ENCODE data around the gene SLC17A1. TPM values are rescaled to one million over a fixed set of nuclear protein-coding genes. Genes with fewer than 3 reads are reported as not detected.

SLC17A1 gene
- total and polyA plus RNA-seq, 2 donors (not counting 3 experiments of a cell fraction or from before 2014, with no cell fraction given) = not detected

GRCh38 chr6:25774120-25774715 lies 57.6 kb downstream of the SLC17A1 start:
- intact Hi-C loops (cut with micrococcal nuclease) (no loop called here), dilution Hi-C loops (cut with MboI; ENCODE audit: extremely low pct_ligation_motif_present, low sequenced_read_pairs) (no loop called here)
- Histone ChIP-seq H3K4me1 (ENCODE audit: control insufficient read depth, extremely low read depth, insufficient read depth, low read length) (no peaks in the 10 kb centered on the region), H3K9ac (replicated peaks; ENCODE audit: extremely low read depth, insufficient read depth, low read length) (no peak overlapping the region), H3K9me3 (replicated peaks; ENCODE audit: control insufficient read depth, insufficient read depth, low read length) (no peaks in the 10 kb centered on the region), H3K4me3 (replicated peaks in 1 of 3; ENCODE audit: insufficient read depth in 1 of 3, low read depth in 1 of 3, low read length in 3 of 3) (no peak overlapping the region), H4K20me1 (replicated peaks; ENCODE audit: control insufficient read depth, extremely low read depth, insufficient read depth, low read length) (no peaks in the 10 kb centered on the region), H3K36me3 (ENCODE audit: control insufficient read depth in 2 of 2, extremely low read depth in 1 of 2, insufficient read depth in 2 of 2, low read length in 2 of 2) (no peaks in the 10 kb centered on the region), H3K27me3 (ENCODE audit: control insufficient read depth in 2 of 2, insufficient read depth in 2 of 2, low read length in 2 of 2) (no peaks in the 10 kb centered on the region), H2AFZ (ENCODE audit: low read depth, low read length) (no peak overlapping the region), H3K79me2 (ENCODE audit: control insufficient read depth, insufficient read depth, low read length) (no peaks in the 10 kb centered on the region), H3K27ac (ENCODE audit: insufficient read depth, low read depth, low read length) (no peak overlapping the region), H3K9me1 (replicated peaks; ENCODE audit: control insufficient read depth, extremely low read depth, insufficient read depth, low read length) (no peaks in the 10 kb centered on the region), H3K4me2 (ENCODE audit: insufficient read depth, low read length) (no peak overlapping the region)
- DNase-seq (ENCODE audit: low read depth, low spot score) = no peak
- BruUV-seq (replicated peaks) = no TSS peak
- ChIA-PET CTCF (interaction anchor here (1.0 to 1.5 kb wide), 2 partner anchors 14 to 15 kb away, joined by 4 to 5 read pairs; no protein-coding TSS in a partner anchor), POLR2A (no interaction called here)
- TF ChIP-seq POLR2AphosphoS5 (IDR thresholded peaks at IDR 0.05; ENCODE audit: insufficient read depth, low read depth, low read length) (no peak), EZH2 (IDR thresholded peaks at IDR 0.05; ENCODE audit: borderline replicate concordance, low read depth, low read length, severe bottlenecking) (no peak), GATA2 (IDR thresholded peaks at IDR 0.05; ENCODE audit: insufficient read depth, insufficient read length, low read depth, low read length) (no peak), CTCF (IDR thresholded peaks at IDR 0.05; ENCODE audit: extremely low read depth in 1 of 2, insufficient read depth in 1 of 2, low read depth in 1 of 2, low read length in 2 of 2) (no peak), MAX (IDR thresholded peaks at IDR 0.05; ENCODE audit: insufficient read depth, insufficient read length) (no peak), MYC (IDR thresholded peaks at IDR 0.05; ENCODE audit: low read depth, low read length) (no peak), FOS (IDR thresholded peaks at IDR 0.05; ENCODE audit: borderline replicate concordance, insufficient read depth, low read length) (no peak), POLR2A (IDR thresholded peaks at IDR 0.05; ENCODE audit: low read depth, low read length) (no peak)
- FAIRE-seq = no peak

Measured in endothelial cell of umbilical vein (primary cell).